Measurements from ENCODE around the gene NUP107.

- TF ChIP-seq ZNF274 (IDR thresholded peaks at IDR 0.05; ENCODE audit: low read depth, low read length) (no peak), YY1 (IDR thresholded peaks at IDR 0.05; ENCODE audit: insufficient read depth, insufficient read length) (no peak), SUZ12 (IDR thresholded peaks at IDR 0.05; ENCODE audit: extremely low read depth, insufficient read depth, insufficient read length) (no peak)
Measured at GRCh38 chr12:68767191-68767590, 80.4 kb downstream of the NUP107 start.

All from NT2/D1 (cell line).